Transverse colon (tissue), 4 donors: ENCODE measurements around the gene ARHGAP18. TPM values are rescaled to one million over a fixed set of nuclear protein-coding genes. Genes with fewer than 3 reads are reported as not detected.

Source experiments
- DNase-seq: peaks from one replicate; pipeline ENCODE4 v3.0.0-alpha.2; 2019
- H3K27ac ChIP-seq, 4 donors: fragments of 200-600 bp; sonication (generic); 2 replicates each; pipeline ENCODE4 v1.5.1; 2016 to 2018; ENCODE audit warnings: inconsistent platforms in 4 of 4
- H3K27me3 ChIP-seq: fragments of 200-600 bp; sonication (generic); 2 replicates; pipeline ENCODE4 v1.5.1; 2017; ENCODE audit warnings: inconsistent platforms
- H3K36me3 ChIP-seq, 4 donors: fragments of 200-600 bp; sonication (generic); 2 replicates each; pipeline ENCODE4 v1.5.1; 2017 to 2019; ENCODE audit warnings: inconsistent platforms in 4 of 4
- H3K4me1 ChIP-seq, 4 donors: fragments of 200-600 bp; sonication (generic); 2 replicates each; pipeline ENCODE4 v1.5.1; 2017 to 2020; ENCODE audit warnings: inconsistent platforms in 4 of 4
- H3K4me3 ChIP-seq, 4 donors: fragments of 200-600 bp; sonication (generic); 1 replicate in 1 of 4; 2 replicates in 3 of 4; pipeline versions ENCODE4 v1.5.1 to v1.6.1; 2017 to 2019; ENCODE audit warnings: inconsistent platforms in 4 of 4
- H3K9me3 ChIP-seq, 2 donors: fragments of 200-600 bp; sonication (generic); 2 replicates each; pipeline ENCODE4 v1.5.1; 2017 to 2019; ENCODE audit warnings: inconsistent platforms in 2 of 2
- EP300 ChIP-seq: sonication (generic); formaldehyde crosslinking; IDR thresholded peaks from one replicate; pipeline ENCODE4 v1.6.1; 2017; ENCODE audit warnings: antibody characterized with exemption, low read depth
- POLR2A ChIP-seq: fragments of 450-650 bp; IDR thresholded peaks from one replicate; pipeline ENCODE4 v1.6.1; 2016; ENCODE audit warnings: antibody characterized with exemption, mild to moderate bottlenecking, moderate library complexity
- POLR2AphosphoS5 ChIP-seq, 3 donors: sonication (generic); formaldehyde crosslinking; IDR thresholded peaks; one replicate each; pipeline ENCODE4 v1.6.1; 2016; ENCODE audit warnings: antibody characterized with exemption in 3 of 3
- WGBS, 2 donors: methylation state at CpG; one replicate each; pipeline ENCODE4 v1.1.5; 2018; ENCODE audit warnings: low coverage in 1 of 2; 5-methylcytosine and 5-hydroxymethylcytosine counted together
- in situ Hi-C, 4 donors: fragments of 200-750 bp; cut with MboI; loops; one replicate each; pipeline versions ENCODE4 v1.15.0 to v1.15.1; 2017; ENCODE audit warnings: low sequenced_read_pairs in 3 of 4, low pct_ligation_motif_present in 1 of 4, low pct_unique_long_range_greater_than_20kb in 1 of 4
- intact Hi-C: fragments of 100-400 bp; cut with DNase I; formaldehyde crosslinking; loops from one replicate; pipeline ENCODE4 v1.15.1; 2023; ENCODE audit warnings: low total_unique reads
- total RNA-seq, 4 donors: library from RNA; depleted of rRNA; stranded (reverse); fragments of >200 nt; gene quantifications; one replicate each; pipeline ENCODE4 v1.1.0, GENCODE V29; 2016
- TF ChIP-seq, protein P1 (sequence below), 5 experiments: fragments of 200-600 bp in 3 of 5; fragments of 450-650 bp in 2 of 5; sonication (generic) in 3 of 5; IDR thresholded peaks; 1 replicate in 2 of 5; 2 replicates in 3 of 5; pipeline ENCODE4 v1.5.1; 2016 to 2017; ENCODE audit warnings: antibody characterized with exemption in 5 of 5, inconsistent platforms in 3 of 5, mild to moderate bottlenecking in 2 of 5, moderate library complexity in 1 of 5

The ARHGAP18 gene
- total RNA-seq, 4 donors from 2014 or later = 5.2 to 21.8 (median 13.0) TPM

- 87 to 90% methylated on average over 5 of the region's 5 CpGs for WGBS, 2 donors
- in situ Hi-C loops = loop anchor here in 3 of 4 donors (5.0 to 25.0 kb wide), 5 partner anchors 125 to 425 kb away; partner anchors contain the start of gene L3MBTL3 (in 1 of the 3)
Observed at GRCh38 chr6:129599467-129599866, 110.5 kb downstream of the ARHGAP18 start.

GRCh38 chr6:129598244-129599187, 111.5 kb downstream of the ARHGAP18 start:
- TF ChIP-seq EP300 (no peak), POLR2AphosphoS5 (IDR thresholded peaks at IDR 0.05) (no peak)
- TF ChIP-seq, protein P1, sequence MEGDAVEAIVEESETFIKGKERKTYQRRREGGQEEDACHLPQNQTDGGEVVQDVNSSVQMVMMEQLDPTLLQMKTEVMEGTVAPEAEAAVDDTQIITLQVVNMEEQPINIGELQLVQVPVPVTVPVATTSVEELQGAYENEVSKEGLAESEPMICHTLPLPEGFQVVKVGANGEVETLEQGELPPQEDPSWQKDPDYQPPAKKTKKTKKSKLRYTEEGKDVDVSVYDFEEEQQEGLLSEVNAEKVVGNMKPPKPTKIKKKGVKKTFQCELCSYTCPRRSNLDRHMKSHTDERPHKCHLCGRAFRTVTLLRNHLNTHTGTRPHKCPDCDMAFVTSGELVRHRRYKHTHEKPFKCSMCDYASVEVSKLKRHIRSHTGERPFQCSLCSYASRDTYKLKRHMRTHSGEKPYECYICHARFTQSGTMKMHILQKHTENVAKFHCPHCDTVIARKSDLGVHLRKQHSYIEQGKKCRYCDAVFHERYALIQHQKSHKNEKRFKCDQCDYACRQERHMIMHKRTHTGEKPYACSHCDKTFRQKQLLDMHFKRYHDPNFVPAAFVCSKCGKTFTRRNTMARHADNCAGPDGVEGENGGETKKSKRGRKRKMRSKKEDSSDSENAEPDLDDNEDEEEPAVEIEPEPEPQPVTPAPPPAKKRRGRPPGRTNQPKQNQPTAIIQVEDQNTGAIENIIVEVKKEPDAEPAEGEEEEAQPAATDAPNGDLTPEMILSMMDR (IDR thresholded peaks at IDR 0.05) = peak; percentile 79 to 89 (median 85)
- peaks cover 0 to 6% (median 0%) of the 10 kb centered on the region in 4 donors for H3K4me1 ChIP-seq
- H3K9me3 ChIP-seq = no peaks in the 10 kb centered on the region
- intact Hi-C loops = loop anchor here (10.0 kb wide), 1 partner anchor 136 kb away; no protein-coding TSS in a partner anchor
- H3K36me3 ChIP-seq = peaks cover 0 to 4% (median 0%) of the 10 kb centered on the region in 4 donors
- WGBS, 2 donors = 44 to 47% methylated on average over 6 of the region's 6 CpGs
- no peaks in the 10 kb centered on the region for H3K27me3 ChIP-seq
- in situ Hi-C loops = loop anchor here in 3 of 4 donors (5.0 to 25.0 kb wide), 5 partner anchors 126 to 426 kb away; partner anchors contain the start of gene L3MBTL3 (in 1 of the 3)
- no peak overlapping the region for H3K27ac ChIP-seq
- no peak overlapping the region for H3K4me3 ChIP-seq
- DNase-seq = no peak

More at GRCh38 chr6:129599467-129599866, 110.5 kb downstream of the ARHGAP18 start:
- intact Hi-C loops = loop anchor here (10.0 kb wide), 1 partner anchor 135 kb away; no protein-coding TSS in a partner anchor
- Histone ChIP-seq H3K4me1 (peaks cover 0 to 6% (median 0%) of the 10 kb centered on the region in 4 donors), H3K27me3 (no peaks in the 10 kb centered on the region), H3K27ac (no peak overlapping the region), H3K36me3 (peaks cover 0 to 4% (median 0%) of the 10 kb centered on the region in 4 donors), H3K4me3 (no peak overlapping the region), H3K9me3 (no peaks in the 10 kb centered on the region)
- TF ChIP-seq POLR2AphosphoS5 (IDR thresholded peaks at IDR 0.05) (no peak), EP300 (no peak), POLR2A (no peak)
- TF ChIP-seq, protein P1 (IDR thresholded peaks at IDR 0.05) = no peak
- DNase-seq = no peak

- WGBS, 2 donors = 90 to 96% methylated on average over 4 to 5 of the region's 5 CpGs
- in situ Hi-C loops (loop anchor here in 3 of 4 donors (5.0 to 25.0 kb wide), 5 partner anchors 128 to 428 kb away; partner anchors contain the start of gene L3MBTL3 (in 1 of the 3)), intact Hi-C loops (loop anchor here (10.0 kb wide), 1 partner anchor 138 kb away; no protein-coding TSS in a partner anchor)
- no peak for DNase-seq
- no peak overlapping the region for H3K4me3 ChIP-seq
- no peak for TF ChIP-seq POLR2A
- TF ChIP-seq EP300 = no peak
- TF ChIP-seq, protein P1 (IDR thresholded peaks at IDR 0.05) = no peak
- TF ChIP-seq POLR2AphosphoS5 (IDR thresholded peaks at IDR 0.05) = no peak
- peaks cover 0 to 4% (median 0%) of the 10 kb centered on the region in 4 donors for H3K36me3 ChIP-seq
- H3K27me3 ChIP-seq = no peaks in the 10 kb centered on the region
- no peak overlapping the region for H3K27ac ChIP-seq
- peaks cover 0 to 3% (median 0%) of the 10 kb centered on the region in 4 donors for H3K4me1 ChIP-seq
- H3K9me3 ChIP-seq = no peaks in the 10 kb centered on the region
Observed at GRCh38 chr6:129597023-129597713, 112.8 kb downstream of the ARHGAP18 start.
